Measurements from ENCODE around the gene KLHL17. TPM values are rescaled to one million over a fixed set of nuclear protein-coding genes. Genes with fewer than 3 reads are reported as not detected.

KLHL17 gene
- total RNA-seq, 1 donor from 2014 or later: 4.5 TPM

GRCh38 chr1:917466-918091, 42.8 kb upstream of the KLHL17 start:
- no peak for FAIRE-seq
- no peak overlapping the region for H3K4me3 ChIP-seq (ENCODE audit: low read depth, low read length)
- no peaks in the 10 kb centered on the region for H3K36me3 ChIP-seq (ENCODE audit: control insufficient read depth, insufficient read depth, low read length)
- peaks cover 69% of the 10 kb centered on the region for H3K27me3 ChIP-seq (ENCODE audit: control insufficient read depth, insufficient read depth, low read length)
- TF ChIP-seq CTCF (IDR thresholded peaks at IDR 0.05; ENCODE audit: insufficient read depth, low read length, severe bottlenecking): no peak
- DNase-seq (ENCODE audit: low read depth): no peak

DNA sequence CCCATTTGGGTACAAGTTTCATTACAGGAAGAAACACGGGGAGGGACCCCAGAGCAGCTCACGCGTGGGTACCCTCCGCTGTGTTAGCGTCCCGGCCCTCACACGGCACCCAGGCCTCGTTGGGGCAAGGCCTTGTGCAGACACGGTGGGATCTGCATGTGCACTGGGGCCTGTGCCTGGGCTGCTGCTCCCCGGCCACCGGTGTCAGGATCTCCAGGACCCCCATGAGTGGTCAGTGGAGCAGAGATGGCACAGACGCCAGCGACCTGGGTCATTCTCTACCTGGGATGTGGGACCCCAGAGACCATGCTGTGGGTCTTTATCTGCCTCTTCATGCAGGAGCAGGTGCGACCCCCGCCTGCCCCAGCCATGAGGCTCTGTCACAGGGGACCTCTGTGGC, 42.0 kb upstream of the KLHL17 start:
- H3K4me3 ChIP-seq (ENCODE audit: low read depth, low read length): no peak overlapping the region
- no peak for DNase-seq (ENCODE audit: low read depth)
- H3K27me3 ChIP-seq (ENCODE audit: control insufficient read depth, insufficient read depth, low read length): peaks cover 76% of the 10 kb centered on the region
- no peaks in the 10 kb centered on the region for H3K36me3 ChIP-seq (ENCODE audit: control insufficient read depth, insufficient read depth, low read length)
- TF ChIP-seq CTCF (IDR thresholded peaks at IDR 0.05; ENCODE audit: insufficient read depth, low read length, severe bottlenecking): no peak
- FAIRE-seq: no peak

DNA sequence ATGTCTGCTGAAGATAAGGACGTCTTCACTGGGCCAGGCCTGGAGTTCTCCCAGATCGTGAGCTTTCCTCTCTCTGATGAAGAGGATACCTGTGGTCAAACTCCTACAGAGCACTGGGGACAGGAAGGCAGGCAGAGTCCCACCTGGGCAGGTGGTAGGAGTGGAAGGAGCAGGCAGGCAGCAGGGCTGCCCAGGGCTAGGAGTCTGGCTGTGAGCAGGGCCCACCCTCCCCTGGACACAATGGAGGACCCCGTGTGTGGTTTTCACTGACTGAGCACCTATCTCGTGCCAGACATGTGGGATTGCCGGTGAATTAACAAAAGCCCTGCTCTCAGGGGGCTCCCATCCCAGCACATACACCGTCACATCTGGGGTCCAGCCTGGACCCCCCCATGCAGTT, 41.5 kb upstream of the KLHL17 start:
- peaks cover 74% of the 10 kb centered on the region for H3K27me3 ChIP-seq (ENCODE audit: control insufficient read depth, insufficient read depth, low read length)
- no peak for TF ChIP-seq CTCF (IDR thresholded peaks at IDR 0.05; ENCODE audit: insufficient read depth, low read length, severe bottlenecking)
- no peak for DNase-seq (ENCODE audit: low read depth)
- FAIRE-seq: no peak
- no peak overlapping the region for H3K4me3 ChIP-seq (ENCODE audit: low read depth, low read length)
- H3K36me3 ChIP-seq (ENCODE audit: control insufficient read depth, insufficient read depth, low read length): no peaks in the 10 kb centered on the region

DNA sequence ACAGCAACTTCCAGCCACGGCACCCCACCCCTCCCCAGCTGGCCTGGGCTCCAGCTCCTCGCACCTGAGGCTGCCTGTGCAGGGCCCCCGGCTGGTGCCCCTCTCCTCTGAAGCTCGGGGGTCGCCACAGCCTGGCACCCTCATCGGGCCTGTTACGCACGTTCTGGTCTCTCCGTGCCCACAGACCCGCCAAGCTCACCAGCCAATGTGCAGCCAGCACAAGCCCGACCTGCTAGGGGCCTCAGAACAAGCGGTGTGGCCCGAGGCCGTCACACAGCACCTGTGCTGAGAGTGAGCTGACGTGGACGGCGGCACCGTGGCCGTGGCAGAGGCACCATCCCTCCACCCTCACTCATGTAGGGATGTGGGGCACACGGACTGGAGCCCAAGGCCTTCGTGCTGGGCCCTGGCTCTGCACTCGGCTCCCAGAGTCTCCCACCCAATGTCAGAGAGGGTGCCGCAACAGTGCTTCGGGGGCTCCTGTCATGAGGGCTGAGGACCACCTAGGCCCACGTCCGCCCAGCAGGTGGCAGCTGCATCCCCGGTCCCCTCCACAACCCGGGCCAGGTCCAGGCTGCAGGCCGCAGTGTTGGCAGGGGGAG, 41.0 kb upstream of the KLHL17 start:
- H3K27me3 ChIP-seq (ENCODE audit: control insufficient read depth, insufficient read depth, low read length): peaks cover 69% of the 10 kb centered on the region
- FAIRE-seq (no peak), DNase-seq (ENCODE audit: low read depth) (no peak)
- no peak for TF ChIP-seq CTCF (IDR thresholded peaks at IDR 0.05; ENCODE audit: insufficient read depth, low read length, severe bottlenecking)
- no peaks in the 10 kb centered on the region for H3K36me3 ChIP-seq (ENCODE audit: control insufficient read depth, insufficient read depth, low read length)
- no peak overlapping the region for H3K4me3 ChIP-seq (ENCODE audit: low read depth, low read length)

DNA sequence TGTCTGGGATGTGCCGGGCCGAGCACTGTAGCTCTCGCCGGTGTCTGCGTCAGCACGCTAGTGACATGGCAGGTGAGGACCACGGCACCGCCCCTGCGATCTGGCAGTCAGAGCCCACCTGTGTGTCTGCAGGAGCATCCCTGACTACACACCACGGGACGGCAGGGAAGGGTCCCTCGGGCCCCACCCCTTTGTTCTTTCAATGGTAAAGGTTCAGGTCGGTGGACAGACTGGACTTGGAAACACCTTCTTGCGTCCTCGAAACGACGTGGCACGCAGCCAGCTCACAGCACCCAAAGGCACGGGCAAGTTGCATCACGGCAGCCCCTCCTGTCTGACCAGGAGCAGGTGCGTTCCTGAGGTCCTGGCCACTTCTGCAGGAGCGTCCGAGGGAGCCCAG, 40.4 kb upstream of the KLHL17 start:
- DNase-seq (ENCODE audit: low read depth) (no peak), FAIRE-seq (no peak)
- no peak overlapping the region for H3K4me3 ChIP-seq (ENCODE audit: low read depth, low read length)
- peaks cover 68% of the 10 kb centered on the region for H3K27me3 ChIP-seq (ENCODE audit: control insufficient read depth, insufficient read depth, low read length)
- no peak for TF ChIP-seq CTCF (IDR thresholded peaks at IDR 0.05; ENCODE audit: insufficient read depth, low read length, severe bottlenecking)
- no peaks in the 10 kb centered on the region for H3K36me3 ChIP-seq (ENCODE audit: control insufficient read depth, insufficient read depth, low read length)

GRCh38 chr1:920521-920920, 39.9 kb upstream of the KLHL17 start:
- Histone ChIP-seq H3K36me3 (ENCODE audit: control insufficient read depth, insufficient read depth, low read length) (no peaks in the 10 kb centered on the region), H3K4me3 (ENCODE audit: low read depth, low read length) (no peak overlapping the region), H3K27me3 (ENCODE audit: control insufficient read depth, insufficient read depth, low read length) (peaks cover 70% of the 10 kb centered on the region)
- FAIRE-seq: no peak
- DNase-seq (ENCODE audit: low read depth): no peak
- TF ChIP-seq CTCF (IDR thresholded peaks at IDR 0.05; ENCODE audit: insufficient read depth, low read length, severe bottlenecking): no peak
